ENCODE results near the gene UNC119. TPM values are rescaled to one million over a fixed set of nuclear protein-coding genes. Genes with fewer than 3 reads are reported as not detected.

UNC119 gene
- total RNA-seq, 1 experiment from 2014 or later, result 68.4 TPM

DNA sequence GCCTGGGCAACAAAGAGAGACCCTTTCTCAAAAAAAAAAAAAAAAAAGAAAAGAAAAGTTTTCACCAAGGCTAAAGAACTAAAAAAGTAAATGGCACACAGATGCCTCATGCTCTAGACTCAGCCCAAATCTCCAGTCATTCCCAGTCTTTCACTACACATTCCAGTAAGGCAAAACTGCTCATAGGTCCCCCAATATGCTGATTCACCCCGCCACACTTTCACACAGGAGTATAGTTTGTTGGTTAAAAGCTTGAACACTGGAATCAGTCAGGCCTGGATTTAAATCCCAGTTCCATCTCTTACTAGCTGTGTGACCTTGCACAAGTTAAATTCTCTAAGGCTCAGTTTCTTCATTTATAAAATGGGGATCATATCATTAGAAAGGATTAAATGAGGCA lies 17.0 kb upstream of the UNC119 start:
- no peak for TF ChIP-seq EZH2 (IDR thresholded peaks at IDR 0.05; ENCODE audit: low read length, unreplicated experiment)
- TF ChIP-seq, protein P1, sequence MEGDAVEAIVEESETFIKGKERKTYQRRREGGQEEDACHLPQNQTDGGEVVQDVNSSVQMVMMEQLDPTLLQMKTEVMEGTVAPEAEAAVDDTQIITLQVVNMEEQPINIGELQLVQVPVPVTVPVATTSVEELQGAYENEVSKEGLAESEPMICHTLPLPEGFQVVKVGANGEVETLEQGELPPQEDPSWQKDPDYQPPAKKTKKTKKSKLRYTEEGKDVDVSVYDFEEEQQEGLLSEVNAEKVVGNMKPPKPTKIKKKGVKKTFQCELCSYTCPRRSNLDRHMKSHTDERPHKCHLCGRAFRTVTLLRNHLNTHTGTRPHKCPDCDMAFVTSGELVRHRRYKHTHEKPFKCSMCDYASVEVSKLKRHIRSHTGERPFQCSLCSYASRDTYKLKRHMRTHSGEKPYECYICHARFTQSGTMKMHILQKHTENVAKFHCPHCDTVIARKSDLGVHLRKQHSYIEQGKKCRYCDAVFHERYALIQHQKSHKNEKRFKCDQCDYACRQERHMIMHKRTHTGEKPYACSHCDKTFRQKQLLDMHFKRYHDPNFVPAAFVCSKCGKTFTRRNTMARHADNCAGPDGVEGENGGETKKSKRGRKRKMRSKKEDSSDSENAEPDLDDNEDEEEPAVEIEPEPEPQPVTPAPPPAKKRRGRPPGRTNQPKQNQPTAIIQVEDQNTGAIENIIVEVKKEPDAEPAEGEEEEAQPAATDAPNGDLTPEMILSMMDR (conservative IDR thresholded peaks at IDR 0.05; ENCODE audit: low read depth, low read length), result no peak
- TF ChIP-seq EZH2phosphoT487 (IDR thresholded peaks at IDR 0.05; ENCODE audit: borderline replicate concordance, low read length), result no peak
- Histone ChIP-seq H3K4me3 (ENCODE audit: low read length) (peak overlapping the region; percentile 7; the same call in 1 of the 2 replicates), H3K9ac (ENCODE audit: low read length) (no peak overlapping the region), H3K27ac (ENCODE audit: low read length) (no peak overlapping the region), H3K27me3 (ENCODE audit: low read length) (no peaks in the 10 kb centered on the region), H3K9me3 (ENCODE audit: low read length) (no peaks in the 10 kb centered on the region), H3K9me2 (replicated peaks; ENCODE audit: low read length) (no peaks in the 10 kb centered on the region), H3K4me1 (ENCODE audit: insufficient read depth, low read length) (peaks cover 15% of the 10 kb centered on the region), H3K36me3 (ENCODE audit: low read depth, low read length) (no peaks in the 10 kb centered on the region), H4K20me1 (ENCODE audit: low read length) (no peaks in the 10 kb centered on the region), H3K79me2 (ENCODE audit: low read length) (peaks cover 23% of the 10 kb centered on the region), H3K4me2 (ENCODE audit: low read length) (peak overlapping the region; percentile 91; the same call in 1 of the 2 replicates), H3F3A (ENCODE audit: low read length, unreplicated experiment) (no peaks in the 10 kb centered on the region), H2AFZ (ENCODE audit: low read length) (no peak overlapping the region)
- DNase-seq (no peak), ATAC-seq (no peak)
- CTCF ChIA-PET, result no interaction called here
- POLR2A ChIA-PET (ENCODE audit: unreplicated experiment), result no interaction called here
- intact Hi-C loops (cut with micrococcal nuclease), result no loop called here
- no TSS peak for BruUV-seq (replicated peaks)

DNA sequence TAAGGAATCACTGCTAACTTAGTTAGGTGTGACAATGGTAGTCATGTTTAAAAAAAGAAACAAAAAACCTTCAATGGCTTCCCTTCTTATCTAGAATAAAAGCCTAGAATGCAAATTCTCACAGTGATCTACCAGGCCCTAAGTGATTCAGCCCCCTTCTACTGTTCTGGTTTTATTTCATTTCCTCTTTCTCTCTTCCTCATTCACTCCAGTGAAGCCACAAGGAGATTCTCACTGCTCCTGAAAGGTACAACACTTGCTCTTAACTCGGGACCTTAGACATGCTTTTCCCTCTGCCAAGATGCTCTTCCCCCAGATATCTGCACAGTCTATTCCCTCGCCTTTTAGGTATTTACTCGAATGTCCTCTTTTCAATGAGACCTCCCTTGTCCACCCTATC lies 15.2 kb upstream of the UNC119 start:
- POLR2A ChIA-PET (ENCODE audit: unreplicated experiment), result no interaction called here
- intact Hi-C loops (cut with micrococcal nuclease), result no loop called here

DNA sequence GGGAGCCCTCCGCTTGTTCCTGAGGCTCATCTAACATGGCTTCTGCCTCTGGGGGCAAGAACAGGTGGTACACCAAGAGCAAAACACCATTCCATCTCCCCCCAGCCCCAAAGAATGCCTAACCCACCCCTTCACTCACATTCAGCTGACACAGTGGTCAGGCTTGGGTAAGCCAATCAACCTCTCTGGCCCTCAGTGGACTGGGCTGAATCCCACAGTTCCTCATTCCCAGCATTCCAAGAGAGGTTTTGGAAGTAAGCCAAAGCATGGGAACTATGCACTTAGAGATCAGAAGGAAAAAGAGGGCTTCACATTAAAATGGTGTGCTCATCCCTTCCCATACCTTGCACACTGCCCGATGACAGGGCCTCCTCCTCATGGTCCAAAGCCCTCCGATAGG lies 11.1 kb upstream of the UNC119 start:
- intact Hi-C loops (cut with micrococcal nuclease), result no loop called here
- Histone ChIP-seq H3K4me1 (ENCODE audit: insufficient read depth, low read length) (no peaks in the 10 kb centered on the region), H3K4me2 (ENCODE audit: low read length) (no peak overlapping the region), H3K27ac (ENCODE audit: low read length) (no peak overlapping the region), H3K9me2 (replicated peaks; ENCODE audit: low read length) (no peaks in the 10 kb centered on the region), H3K9ac (ENCODE audit: low read length) (no peak overlapping the region), H2AFZ (ENCODE audit: low read length) (no peak overlapping the region), H4K20me1 (ENCODE audit: low read length) (no peaks in the 10 kb centered on the region), H3F3A (ENCODE audit: low read length, unreplicated experiment) (no peaks in the 10 kb centered on the region), H3K9me3 (ENCODE audit: low read length) (no peaks in the 10 kb centered on the region), H3K27me3 (ENCODE audit: low read length) (no peaks in the 10 kb centered on the region), H3K36me3 (ENCODE audit: low read depth, low read length) (no peaks in the 10 kb centered on the region; the same call in 1 of the 2 replicates), H3K4me3 (ENCODE audit: low read length) (no peak overlapping the region), H3K79me2 (ENCODE audit: low read length) (no peaks in the 10 kb centered on the region)
- BruUV-seq (replicated peaks), result no TSS peak
- no peak for ATAC-seq
- CTCF ChIA-PET, result no interaction called here
- POLR2A ChIA-PET (ENCODE audit: unreplicated experiment), result no interaction called here
- no peak for DNase-seq
- TF ChIP-seq EZH2phosphoT487 (IDR thresholded peaks at IDR 0.05; ENCODE audit: borderline replicate concordance, low read length) (no peak), EZH2 (IDR thresholded peaks at IDR 0.05; ENCODE audit: low read length, unreplicated experiment) (no peak)
- TF ChIP-seq, protein P1 (conservative IDR thresholded peaks at IDR 0.05; ENCODE audit: low read depth, low read length), result no peak

More for the DNA sequence above, 15.2 kb upstream of the UNC119 start:
- H3K9me3 ChIP-seq (ENCODE audit: low read length), result no peaks in the 10 kb centered on the region
- H4K20me1 ChIP-seq (ENCODE audit: low read length), result no peaks in the 10 kb centered on the region
- CTCF ChIA-PET, result no interaction called here
- H3K79me2 ChIP-seq (ENCODE audit: low read length), result peaks cover 23% of the 10 kb centered on the region
- TF ChIP-seq, protein P1 (conservative IDR thresholded peaks at IDR 0.05; ENCODE audit: low read depth, low read length), result no peak
- no peak for TF ChIP-seq EZH2phosphoT487 (IDR thresholded peaks at IDR 0.05; ENCODE audit: borderline replicate concordance, low read length)
- no peak for TF ChIP-seq EZH2 (IDR thresholded peaks at IDR 0.05; ENCODE audit: low read length, unreplicated experiment)
- no peak overlapping the region for H3K4me3 ChIP-seq (ENCODE audit: low read length)
- H3K9ac ChIP-seq (ENCODE audit: low read length), result no peak overlapping the region
- no peak overlapping the region for H3K4me2 ChIP-seq (ENCODE audit: low read length)
- peaks cover 12% of the 10 kb centered on the region for H3K4me1 ChIP-seq (ENCODE audit: insufficient read depth, low read length)
- H3K27ac ChIP-seq (ENCODE audit: low read length), result no peak overlapping the region
- H2AFZ ChIP-seq (ENCODE audit: low read length), result no peak overlapping the region
- H3K9me2 ChIP-seq (replicated peaks; ENCODE audit: low read length), result no peaks in the 10 kb centered on the region
- no peaks in the 10 kb centered on the region for H3F3A ChIP-seq (ENCODE audit: low read length, unreplicated experiment)
- H3K36me3 ChIP-seq (ENCODE audit: low read depth, low read length), result no peaks in the 10 kb centered on the region
- BruUV-seq (replicated peaks), result no TSS peak
- ATAC-seq, result no peak
- H3K27me3 ChIP-seq (ENCODE audit: low read length), result no peaks in the 10 kb centered on the region
- no peak for DNase-seq
